Activated T-helper 9 cell treated with anti-CD3 and anti-CD28 coated beads, Interleukin-2, amount 50 U/mL, for 16 hours (primary cell): ENCODE results near the gene SLC35F2.
"Not testable (repeated sequence)": the region's sequence is repeated elsewhere in the genome, so short reads cannot be mapped to it uniquely, and the experiment has no call there.

Source experiments
- DNase-seq: peaks from one replicate; pipeline ENCODE4 v3.0.0-alpha.2; 2020; ENCODE audit warnings: low read depth

The SLC35F2 gene

DNA sequence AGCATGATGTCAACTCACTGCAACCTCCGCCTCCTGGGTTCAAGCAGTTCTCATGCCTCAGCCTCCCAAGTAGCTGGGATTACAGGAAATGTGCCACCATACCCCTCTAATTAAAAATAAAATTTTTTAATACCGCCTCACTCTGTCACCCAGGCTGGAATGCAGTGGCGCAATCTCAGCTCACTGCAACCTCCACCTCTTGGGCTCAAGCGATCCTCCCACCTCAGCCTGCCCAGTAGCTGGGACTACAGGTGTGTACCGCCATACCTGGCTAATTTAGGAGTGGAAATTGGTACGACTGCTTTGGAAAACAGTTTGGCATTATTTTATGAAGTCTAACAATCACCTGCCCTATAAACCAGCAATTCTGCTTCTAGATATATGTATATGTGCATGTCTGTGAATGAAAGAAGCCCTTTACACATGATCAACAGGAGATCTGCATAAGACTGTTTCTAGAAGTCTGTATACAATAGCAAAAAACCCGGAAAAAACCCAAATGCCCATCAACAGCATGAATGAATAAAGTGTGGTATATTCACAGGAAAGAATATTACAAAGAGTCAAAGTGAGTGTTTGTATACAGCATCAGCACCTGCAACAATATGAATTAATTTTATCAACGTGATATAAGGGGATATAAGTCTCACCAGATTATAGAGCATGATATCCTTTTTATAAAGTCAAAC is 16.0 kb downstream of the SLC35F2 start:
- DNase-seq, result no peak

DNA sequence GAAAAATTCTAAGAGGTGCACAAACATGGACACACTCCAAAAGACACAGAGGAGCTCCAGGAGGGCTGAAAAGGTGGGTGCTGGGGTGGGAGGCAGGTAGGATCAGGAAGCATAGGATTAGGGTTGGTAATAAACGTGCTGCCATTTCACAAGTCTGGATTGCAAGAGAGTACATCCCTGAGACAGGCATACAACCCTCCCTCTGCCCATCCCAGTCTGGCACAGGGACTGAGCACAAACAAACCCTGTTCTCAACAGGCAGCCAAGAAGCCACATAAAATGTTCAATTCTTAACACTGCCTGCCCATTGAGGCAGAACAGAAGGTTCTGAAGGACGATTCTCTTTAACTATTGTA is 18.5 kb downstream of the SLC35F2 start:
- no peak for DNase-seq

DNA sequence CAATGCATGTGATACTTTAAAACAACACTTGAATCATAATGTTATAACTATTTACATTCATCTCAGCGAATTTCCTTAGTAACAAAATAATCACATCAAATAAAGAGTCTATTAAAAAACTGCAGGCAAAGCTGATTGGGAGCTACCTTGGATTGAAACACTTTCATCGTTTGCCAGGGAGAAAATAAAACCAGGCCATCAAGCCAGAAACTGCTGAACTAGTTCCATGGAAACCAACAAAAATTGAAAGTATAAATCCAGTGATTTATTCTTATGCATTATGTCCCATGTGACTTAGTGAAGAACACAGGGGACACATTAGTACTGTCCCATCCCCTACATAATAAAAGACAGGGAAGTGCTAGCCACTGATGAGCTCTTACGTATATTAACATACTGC is 21.7 kb downstream of the SLC35F2 start:
- DNase-seq, result no peak

DNA sequence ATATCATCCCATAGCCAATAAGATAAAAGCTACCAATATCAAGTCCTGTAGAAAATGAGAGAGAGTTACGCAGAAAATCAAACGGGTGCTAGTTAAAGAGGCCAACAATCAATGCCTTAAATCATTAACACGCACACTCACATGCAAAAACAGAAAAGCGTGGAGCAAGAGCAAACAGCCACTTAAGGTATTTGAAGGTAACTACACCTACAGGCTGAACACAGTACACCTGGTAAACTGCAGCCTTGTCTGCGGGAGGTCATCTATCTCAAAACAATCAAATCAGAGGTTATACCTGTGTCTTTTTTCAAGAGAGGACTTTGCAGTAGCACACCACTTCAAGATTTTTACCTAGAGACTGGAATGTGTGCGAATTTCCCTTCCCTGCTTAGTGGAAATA is 23.6 kb downstream of the SLC35F2 start:
- no peak for DNase-seq

DNA sequence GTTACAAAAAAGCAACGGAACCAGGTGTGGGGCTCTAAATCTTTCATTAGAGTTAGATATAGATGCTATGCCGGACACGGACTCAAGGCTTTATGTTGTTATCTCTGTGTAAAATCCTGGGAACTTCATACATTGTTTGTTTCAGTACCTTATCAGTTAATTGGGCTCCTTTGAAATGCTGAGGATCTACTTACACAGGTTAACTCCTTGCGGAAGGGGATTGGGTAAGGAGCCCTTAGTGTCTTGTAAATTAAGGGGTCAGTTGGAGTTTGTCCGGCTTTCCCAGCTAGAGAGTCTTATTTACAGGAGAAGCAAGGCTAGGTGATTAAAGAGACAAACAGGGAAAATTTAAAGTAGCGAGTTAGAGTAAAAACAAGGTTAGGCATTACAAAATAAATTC is 24.7 kb downstream of the SLC35F2 start:
- not testable (repeated sequence) for DNase-seq

DNA sequence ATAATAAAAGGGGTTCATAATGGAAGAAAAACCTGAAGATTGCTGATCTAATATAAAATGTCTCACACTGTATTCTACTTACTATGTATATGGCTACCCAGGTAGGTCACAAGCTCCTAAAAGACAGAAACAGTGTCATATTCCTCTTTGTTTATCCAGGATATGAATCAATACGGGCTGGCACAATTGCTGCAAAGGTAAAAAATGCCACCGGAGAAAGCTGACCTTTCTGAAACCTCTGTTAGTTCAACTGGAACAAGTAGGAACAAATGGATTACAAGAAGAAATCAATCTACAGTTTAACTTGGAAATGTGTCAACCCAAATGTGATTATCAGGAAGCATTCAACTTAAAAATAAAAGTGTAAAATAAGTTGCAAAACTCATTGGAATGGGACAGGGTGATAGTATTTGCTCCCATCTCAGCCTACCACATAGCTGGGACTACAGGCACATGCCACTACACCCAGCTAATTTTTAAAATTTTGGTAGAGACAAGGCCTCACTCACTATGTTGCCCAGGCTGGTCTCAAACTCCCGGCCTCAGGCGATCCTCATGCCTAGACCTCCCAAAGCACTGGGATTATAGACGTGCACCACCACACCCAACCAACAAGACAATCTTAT is 27.6 kb downstream of the SLC35F2 start:
- DNase-seq, result no peak

DNA sequence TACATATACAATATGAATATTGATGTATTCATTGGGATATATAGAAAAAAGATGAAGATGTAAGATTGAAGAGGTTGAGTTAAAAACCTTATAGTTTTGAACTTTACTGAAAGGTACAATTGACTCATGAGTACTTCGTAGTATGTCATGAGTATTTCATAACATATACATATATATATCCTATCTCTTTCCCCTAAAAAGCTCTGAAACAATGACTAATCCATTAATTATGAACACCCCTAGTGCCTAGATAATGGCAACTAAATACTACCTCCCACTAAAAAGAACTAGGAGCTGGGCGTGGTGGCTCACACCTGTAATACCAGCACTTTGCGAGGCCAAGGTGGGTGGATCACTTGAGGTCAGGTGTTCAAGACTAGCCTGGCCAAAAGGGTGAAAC is 31.5 kb downstream of the SLC35F2 start:
- no peak for DNase-seq

DNA sequence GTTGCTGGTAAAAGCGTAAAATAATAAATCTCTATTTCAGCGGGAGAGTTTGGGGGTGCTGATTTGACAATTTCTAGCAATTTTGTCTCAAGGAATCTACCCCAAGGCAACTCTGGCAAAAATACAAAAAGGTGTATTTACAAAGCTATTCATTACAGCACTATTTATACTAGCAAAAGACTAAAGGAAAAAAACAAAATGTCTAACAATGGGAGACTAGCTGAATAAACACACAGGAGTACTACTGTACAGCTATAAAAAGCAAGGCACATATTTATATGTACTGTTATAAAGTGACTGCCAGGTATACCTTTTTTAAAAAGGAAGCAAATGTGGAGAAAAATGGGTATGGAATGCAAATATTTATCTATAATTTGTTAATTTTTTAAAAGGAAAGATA is 32.7 kb downstream of the SLC35F2 start:
- DNase-seq, result no peak

DNA sequence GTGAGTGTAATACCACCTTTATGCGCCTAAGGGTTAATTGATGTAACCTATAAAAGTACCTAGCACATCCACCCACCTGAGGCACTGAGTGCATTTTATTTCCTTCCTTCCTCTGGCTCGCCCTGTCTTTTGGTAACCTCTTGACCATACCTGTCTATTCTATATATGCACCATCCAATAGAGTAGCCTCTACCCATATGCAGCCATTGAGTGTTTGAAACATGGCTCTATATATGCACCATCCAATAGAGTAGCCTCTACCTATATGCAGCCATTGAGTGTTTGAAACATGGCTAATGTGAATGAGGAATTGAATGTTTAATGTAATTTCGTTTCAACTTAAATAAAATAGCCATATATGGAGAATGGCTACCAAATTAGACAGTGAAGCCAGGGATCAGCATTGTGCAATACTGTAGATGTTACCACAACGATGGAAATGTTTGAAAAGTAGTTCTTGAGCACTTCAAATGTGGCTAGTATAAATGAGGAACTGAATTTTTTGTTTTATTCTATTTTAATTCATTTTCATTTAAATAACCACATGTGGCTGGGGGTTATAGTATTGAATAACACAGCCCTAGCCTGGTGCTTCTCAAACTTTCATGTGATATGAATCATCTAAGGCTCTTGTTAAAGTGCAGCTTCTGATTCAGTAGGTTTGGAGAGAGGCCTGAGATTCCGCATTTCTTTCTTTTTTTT is 33.8 kb downstream of the SLC35F2 start:
- DNase-seq, result no peak

DNA sequence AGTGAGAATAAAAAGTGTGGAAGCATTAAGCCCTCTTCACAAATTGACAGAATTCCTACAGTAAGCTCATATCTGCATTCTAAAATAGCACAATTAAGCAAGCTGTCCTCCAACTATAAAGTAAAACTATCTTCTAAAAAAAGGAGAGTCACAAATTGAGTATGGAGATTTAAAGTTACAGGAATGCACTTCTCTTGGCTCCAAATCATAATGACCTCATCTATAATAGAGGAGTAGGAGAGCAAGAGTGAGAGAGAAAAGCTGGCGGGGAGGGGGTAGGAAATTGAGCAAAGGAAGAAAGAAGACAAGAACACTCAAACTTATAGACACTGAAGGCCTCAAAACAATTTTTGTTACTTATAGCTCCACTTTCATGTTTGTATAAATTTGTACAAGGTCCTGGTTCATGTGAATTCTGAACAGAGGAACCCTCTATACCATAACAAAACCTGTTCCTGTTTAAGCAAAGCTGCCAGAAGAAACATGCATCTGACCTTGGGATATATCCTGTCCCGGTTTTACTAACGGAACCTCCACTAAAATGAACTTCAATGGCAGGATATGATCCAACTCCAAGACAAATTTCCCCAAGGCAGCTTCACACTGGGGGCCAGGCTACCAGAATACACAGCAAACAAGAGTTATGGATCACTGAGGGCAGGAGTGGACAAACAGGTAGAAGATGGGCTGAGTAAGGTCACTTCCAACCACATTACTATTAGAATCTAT is 37.2 kb downstream of the SLC35F2 start:
- DNase-seq, result no peak

DNA sequence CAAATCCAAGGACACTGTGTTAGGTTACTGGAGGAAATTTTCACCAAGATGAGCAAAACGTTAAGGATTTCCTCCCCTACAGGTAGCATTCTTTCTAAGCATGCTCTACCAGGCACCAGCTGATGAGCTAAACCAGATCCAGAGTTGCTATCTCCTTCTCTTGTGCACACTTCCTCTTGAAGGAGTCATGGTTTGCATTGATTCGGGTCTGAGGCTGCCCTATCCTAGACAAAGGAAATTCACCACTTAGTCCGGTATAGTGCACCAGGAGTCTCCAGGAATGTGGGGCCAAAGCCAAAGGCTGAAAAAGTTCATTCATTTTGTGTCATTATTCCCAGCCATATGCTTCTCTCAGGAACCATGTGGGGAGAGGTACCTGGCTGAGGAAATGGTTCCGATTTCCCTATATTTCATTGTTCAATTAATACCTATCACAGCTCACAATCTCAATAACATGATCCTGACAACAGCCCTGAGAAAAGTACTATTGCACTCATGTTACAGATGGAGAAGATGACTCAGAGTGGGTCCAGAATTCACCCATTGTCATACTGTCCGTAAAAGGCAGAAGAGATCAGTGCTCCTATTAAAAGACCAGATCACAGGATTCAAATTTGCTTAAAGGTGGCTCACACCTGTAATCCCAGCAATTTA is 39.1 kb downstream of the SLC35F2 start:
- no peak for DNase-seq

DNA sequence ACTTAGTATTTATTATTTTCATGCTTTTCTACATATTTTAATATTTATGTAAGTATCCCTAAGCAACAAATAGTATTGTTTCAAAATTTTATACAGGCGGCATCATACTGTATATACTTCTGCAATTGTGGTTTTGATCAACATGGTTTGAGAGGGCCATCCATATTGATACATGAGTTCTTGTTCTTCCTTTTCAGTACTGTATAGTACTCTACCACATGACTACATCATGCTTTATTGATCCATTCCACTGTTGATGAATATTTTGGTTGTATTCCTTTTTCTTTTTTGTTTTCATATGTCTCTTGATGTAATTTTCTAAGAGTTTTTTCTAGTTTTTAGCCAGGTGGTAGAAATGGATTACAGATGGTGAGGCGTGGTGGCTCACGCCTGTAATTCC is 40.1 kb downstream of the SLC35F2 start:
- DNase-seq, result no peak

DNA sequence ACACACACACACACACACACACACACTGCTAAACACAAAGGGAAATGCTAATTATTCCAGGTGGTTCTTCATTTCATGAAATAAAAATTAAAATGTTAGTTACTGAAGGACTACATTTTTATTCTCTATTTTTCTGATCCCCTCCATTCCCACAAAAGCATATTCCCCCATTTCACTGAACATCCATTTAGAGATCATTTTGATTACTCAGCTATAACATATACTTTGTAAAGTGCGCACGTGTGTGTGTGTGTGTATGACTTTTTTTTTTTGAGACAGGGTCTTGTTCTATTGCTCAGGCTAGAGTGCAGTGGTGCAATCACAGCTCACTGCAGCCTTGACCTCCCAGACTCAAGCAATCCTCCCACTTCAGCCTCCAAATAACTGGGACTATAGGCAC is 42.6 kb downstream of the SLC35F2 start:
- DNase-seq, result no peak

DNA sequence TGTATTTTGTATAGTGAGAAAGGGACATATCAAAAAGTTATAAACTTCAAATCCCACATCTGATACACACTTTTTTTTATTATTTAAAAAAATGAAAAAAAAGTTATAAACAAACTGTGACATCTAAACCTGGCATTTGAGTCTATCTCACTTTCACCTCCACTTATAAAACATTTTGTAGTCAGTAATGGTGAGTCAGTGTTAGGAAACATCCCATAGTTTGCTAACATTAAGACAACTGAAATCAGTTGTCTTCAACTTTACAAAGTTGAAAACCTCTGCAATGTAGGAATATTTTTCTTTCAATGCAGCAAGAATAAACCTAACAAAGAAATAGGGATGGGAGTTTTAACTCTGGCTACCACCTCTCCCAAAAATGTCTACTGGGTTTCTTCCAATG is 47.7 kb downstream of the SLC35F2 start:
- DNase-seq, result no peak

DNA sequence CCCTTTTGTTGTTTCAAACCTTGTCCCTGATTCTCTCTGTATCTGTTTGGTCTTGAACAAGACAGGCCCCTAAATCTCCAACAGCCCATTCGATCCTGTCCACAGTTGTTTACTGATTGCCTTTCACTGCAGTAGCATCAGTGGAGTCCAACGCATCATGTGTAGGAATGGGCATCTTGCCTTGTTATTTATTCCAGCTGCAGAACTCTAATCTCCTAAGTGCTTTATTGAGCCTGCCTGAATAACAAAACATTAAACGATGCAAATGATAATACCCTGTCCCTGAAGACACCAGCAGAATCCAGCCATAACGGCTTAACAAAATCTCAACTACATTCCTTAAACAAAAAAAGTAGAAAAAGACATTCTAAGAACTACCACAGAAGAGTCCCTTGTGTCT is 50.1 kb downstream of the SLC35F2 start:
- DNase-seq, result no peak

DNA sequence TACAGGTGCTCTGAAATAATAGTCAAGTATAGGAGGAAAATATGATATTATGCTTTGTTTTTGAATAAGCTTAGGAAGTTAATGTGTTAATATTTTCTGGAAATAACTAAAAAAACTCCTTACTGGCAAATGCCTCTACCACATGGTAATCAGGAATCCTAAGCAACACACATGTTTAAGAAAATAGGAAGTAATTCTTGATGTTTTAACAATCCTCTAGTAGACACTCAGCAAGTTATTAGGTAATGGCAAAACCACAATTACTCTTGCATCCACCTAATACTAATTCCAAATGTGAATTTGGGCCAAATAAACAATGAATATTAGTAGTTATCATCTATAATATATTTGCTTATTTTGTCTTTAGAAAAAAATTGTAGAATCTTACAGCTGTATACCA is 53.6 kb downstream of the SLC35F2 start:
- no peak for DNase-seq

DNA sequence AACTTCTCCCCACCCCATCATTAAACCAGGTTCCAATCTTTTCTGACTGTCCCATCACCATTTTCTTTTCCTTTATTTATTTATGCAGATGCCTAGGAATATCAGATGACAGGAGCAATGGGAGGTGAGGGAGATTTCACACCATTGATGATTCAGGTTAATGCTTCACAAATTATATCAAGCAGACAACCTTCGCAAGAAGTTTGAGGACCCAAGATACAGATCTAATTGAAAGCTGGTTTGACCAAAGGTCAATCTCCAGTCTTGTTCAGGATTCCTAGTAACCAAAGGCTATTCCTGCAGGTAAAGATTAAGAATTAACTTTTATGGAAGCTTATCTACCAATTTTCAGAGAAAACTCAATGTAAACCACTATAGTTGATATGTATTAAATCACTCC is 54.4 kb downstream of the SLC35F2 start:
- no peak for DNase-seq

DNA sequence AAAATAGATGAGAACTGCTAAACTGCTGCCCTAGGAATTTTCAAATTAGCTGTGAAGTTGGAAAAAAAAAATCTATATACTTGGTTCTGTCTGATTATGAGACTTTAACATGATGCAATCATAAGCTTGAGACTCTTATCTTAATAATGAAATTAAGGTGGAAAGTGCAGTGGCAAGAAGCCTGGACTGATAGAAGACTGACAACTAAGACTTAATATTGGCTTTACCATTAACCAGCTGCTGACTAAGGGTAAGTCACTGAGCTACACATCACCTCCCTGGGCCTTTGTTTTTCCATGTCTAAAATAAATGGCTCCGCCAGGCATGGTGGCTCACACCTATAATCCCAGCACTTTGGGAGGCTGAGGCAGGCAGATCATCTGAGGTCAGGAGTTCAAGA is 56.9 kb downstream of the SLC35F2 start:
- no peak for DNase-seq

DNA sequence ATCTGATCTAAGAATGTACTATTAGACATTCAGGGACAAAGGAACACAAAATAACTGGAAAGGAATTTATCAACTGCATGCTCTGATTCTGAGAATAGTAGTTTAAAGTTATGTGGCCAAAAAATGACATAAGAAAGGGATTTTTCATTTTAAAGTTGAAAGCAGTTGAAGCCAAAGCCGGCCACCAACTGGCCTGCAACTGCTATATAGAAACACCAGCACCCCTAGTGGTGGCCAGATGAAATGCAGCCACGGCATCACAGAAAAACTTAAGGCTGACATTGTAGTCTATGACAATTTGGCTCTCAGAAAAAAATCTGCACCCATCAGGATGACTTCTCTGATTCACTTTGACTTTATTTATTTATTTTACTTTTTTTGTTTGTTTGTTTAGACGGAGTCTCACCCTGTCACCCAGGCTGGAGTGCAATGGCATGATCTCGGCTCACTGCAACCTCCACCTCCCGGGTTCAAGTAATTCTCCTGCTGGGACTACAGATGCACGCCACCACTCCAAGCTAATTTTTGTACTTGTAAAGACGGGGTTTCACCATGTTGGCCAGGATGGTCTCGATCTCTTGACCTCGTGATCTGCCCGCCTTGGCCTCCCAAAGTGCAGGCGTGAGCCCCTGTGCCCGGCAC is 59.2 kb downstream of the SLC35F2 start:
- DNase-seq, result peak; percentile 35

DNA sequence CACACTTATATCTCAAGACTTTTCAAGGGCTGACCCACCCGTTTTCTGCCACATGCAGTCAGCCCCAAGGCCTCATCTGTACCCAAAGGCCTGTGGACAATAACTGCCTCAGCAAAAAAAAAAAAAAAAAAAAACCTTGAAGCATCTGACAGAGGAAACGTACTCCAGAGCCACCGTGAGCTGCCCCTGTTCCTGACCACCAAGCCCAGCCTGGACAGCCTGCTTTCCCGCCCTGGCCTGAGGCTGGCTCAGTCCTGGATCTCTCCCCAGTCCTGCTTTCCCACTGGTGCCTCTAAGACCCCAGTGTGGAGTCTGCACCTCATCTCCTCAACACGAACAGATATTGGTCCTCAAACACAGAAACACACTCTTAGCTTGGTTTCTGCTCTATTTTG is 66.5 kb downstream of the SLC35F2 start:
- no peak for DNase-seq

DNA sequence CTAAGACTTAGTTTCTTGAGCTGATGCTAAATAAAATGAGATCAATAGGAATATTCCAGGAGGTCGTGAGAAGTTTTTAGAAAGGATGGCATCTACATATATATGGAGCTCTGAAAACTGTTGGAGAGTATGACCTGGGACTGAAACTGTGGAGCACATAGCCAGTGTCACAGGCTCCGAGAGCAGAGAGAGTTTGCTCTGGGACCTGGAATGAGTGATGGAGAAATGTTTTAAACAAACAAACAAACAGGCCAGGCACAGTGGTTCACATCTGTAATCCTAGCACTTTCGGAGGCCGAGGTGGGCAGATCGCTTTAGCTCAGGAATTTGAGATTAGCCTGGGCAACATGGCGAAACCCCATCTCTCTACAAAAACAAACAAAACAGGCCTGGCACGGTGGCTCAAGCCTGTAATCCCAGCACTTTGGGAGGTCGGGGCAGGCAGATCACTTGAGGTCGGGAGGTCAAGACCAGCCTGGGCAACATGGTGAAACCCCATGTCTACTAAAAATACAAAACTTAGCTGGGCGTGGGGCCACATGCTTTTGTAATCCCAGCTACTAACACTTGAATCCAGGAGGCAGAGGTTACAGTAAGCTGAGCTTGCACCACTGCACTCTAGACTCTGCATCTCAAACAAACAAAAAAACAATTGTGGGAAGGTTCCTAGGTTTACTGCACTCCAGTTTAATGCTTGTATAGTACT is 67.1 kb downstream of the SLC35F2 start:
- no peak for DNase-seq
